ENCODE data around the gene ATP5PF. TPM values are rescaled to one million over a fixed set of nuclear protein-coding genes. Genes with fewer than 3 reads are reported as not detected.

Gene ATP5PF
- total and polyA plus RNA-seq, 2 experiments from 2014 or later: 127 to 751 TPM

DNA sequence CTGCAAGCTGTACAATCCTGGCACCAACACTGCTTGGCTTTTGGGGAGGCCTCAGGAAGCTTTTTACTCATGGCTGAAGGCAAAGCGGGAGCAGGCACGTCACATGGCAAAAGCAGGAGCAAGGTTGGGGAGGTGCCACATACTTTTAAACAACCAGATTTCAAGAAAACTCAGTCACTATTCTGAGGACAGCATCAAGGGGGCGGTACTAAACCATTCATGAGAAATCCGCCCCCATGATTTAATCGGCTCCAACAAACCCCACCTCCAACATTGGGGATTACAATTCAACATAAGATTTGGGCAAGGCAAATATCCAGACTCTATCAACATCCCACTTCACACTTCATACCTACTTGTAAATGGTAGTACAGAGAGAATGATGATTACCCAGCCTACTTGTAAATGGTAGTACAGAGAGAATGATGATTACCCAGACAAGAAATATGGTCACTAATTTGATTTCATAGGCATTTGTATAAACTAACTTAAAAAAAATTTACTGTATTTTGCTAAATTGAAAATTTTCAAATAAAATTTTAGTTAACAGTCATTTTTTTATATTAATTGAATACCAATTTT lies 24.9 kb downstream of the ATP5PF start:
- no peak overlapping the region for H3K27ac ChIP-seq (ENCODE audit: low read depth)
- TF ChIP-seq, protein P1, sequence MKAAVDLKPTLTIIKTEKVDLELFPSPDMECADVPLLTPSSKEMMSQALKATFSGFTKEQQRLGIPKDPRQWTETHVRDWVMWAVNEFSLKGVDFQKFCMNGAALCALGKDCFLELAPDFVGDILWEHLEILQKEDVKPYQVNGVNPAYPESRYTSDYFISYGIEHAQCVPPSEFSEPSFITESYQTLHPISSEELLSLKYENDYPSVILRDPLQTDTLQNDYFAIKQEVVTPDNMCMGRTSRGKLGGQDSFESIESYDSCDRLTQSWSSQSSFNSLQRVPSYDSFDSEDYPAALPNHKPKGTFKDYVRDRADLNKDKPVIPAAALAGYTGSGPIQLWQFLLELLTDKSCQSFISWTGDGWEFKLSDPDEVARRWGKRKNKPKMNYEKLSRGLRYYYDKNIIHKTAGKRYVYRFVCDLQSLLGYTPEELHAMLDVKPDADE (IDR thresholded peaks at IDR 0.05): no peak
- TF ChIP-seq, protein P2, sequence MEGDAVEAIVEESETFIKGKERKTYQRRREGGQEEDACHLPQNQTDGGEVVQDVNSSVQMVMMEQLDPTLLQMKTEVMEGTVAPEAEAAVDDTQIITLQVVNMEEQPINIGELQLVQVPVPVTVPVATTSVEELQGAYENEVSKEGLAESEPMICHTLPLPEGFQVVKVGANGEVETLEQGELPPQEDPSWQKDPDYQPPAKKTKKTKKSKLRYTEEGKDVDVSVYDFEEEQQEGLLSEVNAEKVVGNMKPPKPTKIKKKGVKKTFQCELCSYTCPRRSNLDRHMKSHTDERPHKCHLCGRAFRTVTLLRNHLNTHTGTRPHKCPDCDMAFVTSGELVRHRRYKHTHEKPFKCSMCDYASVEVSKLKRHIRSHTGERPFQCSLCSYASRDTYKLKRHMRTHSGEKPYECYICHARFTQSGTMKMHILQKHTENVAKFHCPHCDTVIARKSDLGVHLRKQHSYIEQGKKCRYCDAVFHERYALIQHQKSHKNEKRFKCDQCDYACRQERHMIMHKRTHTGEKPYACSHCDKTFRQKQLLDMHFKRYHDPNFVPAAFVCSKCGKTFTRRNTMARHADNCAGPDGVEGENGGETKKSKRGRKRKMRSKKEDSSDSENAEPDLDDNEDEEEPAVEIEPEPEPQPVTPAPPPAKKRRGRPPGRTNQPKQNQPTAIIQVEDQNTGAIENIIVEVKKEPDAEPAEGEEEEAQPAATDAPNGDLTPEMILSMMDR (conservative IDR thresholded peaks at IDR 0.05; ENCODE audit: low read depth in 2 of 2): peak; percentile 33 to 42; a peak in 3 of 4 replicates
- no peaks in the 10 kb centered on the region for H3F3A ChIP-seq (replicated peaks; ENCODE audit: low read depth)
- H3K4me3 ChIP-seq: no peak overlapping the region
- Mint-ChIP-seq H3K27me3 (ENCODE audit: insufficient read depth, low read depth, poor library complexity) (no peaks in the 10 kb centered on the region), H3K9me3 (no peaks in the 10 kb centered on the region), H3K27ac (peak overlapping the region; percentile 80), H3K36me3 (ENCODE audit: low read depth) (no peaks in the 10 kb centered on the region), H3K4me1 (peaks cover 2% of the 10 kb centered on the region; the same call in 1 of the 3 replicates), H3K4me3 (no peak overlapping the region)
- H3K4me2 ChIP-seq: no peak overlapping the region
- no peaks in the 10 kb centered on the region for H3K9me2 ChIP-seq (ENCODE audit: insufficient read depth)
- no peaks in the 10 kb centered on the region for H4K20me1 ChIP-seq (replicated peaks; ENCODE audit: insufficient read depth)
- ATAC-seq (peak; percentile 65), DNase-seq (ENCODE audit: low spot score) (peak; percentile 74)
- no peaks in the 10 kb centered on the region for H3K27me3 ChIP-seq (ENCODE audit: insufficient read depth)
- H2AFZ ChIP-seq: no peak overlapping the region
- H3K36me3 ChIP-seq (ENCODE audit: insufficient read depth): no peaks in the 10 kb centered on the region
- H3K79me2 ChIP-seq (replicated peaks; ENCODE audit: insufficient read depth): no peaks in the 10 kb centered on the region
- H3K4me1 ChIP-seq (ENCODE audit: insufficient read depth): no peaks in the 10 kb centered on the region

DNA sequence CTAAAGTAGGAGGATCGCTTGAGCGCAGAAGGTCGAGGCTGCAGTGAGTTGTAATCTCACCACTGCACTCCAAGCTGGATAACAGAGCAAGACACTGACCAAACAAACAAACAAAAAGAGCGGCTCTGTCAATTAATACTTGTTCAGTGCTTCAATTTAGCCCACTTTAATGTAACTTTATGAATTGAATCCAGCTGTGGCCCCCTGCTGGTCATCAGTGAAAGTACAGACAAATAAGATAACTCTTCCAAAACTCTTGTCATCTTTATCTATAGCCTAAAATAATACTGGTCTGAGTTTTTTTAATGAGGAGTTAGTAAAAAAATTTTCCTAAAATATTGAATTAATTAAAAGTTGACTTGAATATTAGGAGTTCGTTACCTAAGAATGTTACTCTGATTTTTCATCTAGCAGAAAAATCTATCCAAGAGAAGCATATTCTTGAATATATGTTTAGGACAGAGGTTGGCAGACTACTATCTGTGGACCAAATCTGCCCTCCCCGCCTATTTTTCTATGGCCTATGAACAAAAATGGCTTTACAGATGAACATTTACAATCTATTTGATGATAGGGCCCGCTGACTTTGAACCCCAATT lies 26.1 kb downstream of the ATP5PF start:
- Mint-ChIP-seq H3K4me3 (no peak overlapping the region), H3K36me3 (ENCODE audit: low read depth) (no peaks in the 10 kb centered on the region), H3K4me1 (peaks cover 2% of the 10 kb centered on the region; the same call in 1 of the 3 replicates), H3K9me3 (no peaks in the 10 kb centered on the region), H3K27ac (no peak overlapping the region), H3K27me3 (ENCODE audit: insufficient read depth, low read depth, poor library complexity) (no peaks in the 10 kb centered on the region)
- Histone ChIP-seq H4K20me1 (replicated peaks; ENCODE audit: insufficient read depth) (no peaks in the 10 kb centered on the region), H3K27me3 (ENCODE audit: insufficient read depth) (no peaks in the 10 kb centered on the region), H3K27ac (ENCODE audit: low read depth) (no peak overlapping the region), H3F3A (replicated peaks; ENCODE audit: low read depth) (no peaks in the 10 kb centered on the region), H2AFZ (no peak overlapping the region), H3K9me2 (ENCODE audit: insufficient read depth) (no peaks in the 10 kb centered on the region), H3K4me2 (no peak overlapping the region), H3K79me2 (replicated peaks; ENCODE audit: insufficient read depth) (no peaks in the 10 kb centered on the region), H3K4me1 (ENCODE audit: insufficient read depth) (no peaks in the 10 kb centered on the region), H3K4me3 (no peak overlapping the region), H3K36me3 (ENCODE audit: insufficient read depth) (no peaks in the 10 kb centered on the region)
- no peak for TF ChIP-seq STAT1 (IDR thresholded peaks at IDR 0.05; ENCODE audit: unreplicated experiment)
- TF ChIP-seq, protein P2 (conservative IDR thresholded peaks at IDR 0.05; ENCODE audit: low read depth in 2 of 2): peak; percentile 52 to 87
- no peak for ATAC-seq
- peak; percentile 58 for DNase-seq (ENCODE audit: low spot score)
